IPS-NIHi7 (cell line): ENCODE measurements around the gene CFAP300.

Experiments used
- DNase-seq: peaks from one replicate; pipeline ENCODE4 v3.0.0; 2012; ENCODE audit warnings: mixed read lengths; ENCODE audit errors: extremely low spot score

The CFAP300 gene

DNA sequence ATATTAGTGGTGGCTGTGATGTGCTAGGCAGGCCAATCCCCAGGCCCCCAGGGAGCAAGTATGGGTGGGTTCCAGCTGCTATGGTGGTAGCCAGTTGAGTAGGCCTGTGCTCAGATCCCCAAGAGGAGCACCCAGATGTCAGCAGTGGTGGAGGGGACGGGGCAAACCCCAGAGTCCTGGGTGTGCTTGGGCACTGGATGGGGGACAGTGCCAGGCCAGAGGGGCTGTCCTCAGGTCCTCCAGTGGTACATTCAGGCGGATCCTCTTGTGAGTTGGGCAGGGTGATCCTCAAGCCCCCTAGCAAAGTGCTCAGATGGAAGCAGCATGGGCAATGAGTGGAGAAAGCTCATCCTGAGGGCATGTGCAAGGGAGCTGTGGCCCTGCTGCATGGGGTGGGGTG is 26.0 kb downstream of the CFAP300 start:
- no peak for DNase-seq

DNA sequence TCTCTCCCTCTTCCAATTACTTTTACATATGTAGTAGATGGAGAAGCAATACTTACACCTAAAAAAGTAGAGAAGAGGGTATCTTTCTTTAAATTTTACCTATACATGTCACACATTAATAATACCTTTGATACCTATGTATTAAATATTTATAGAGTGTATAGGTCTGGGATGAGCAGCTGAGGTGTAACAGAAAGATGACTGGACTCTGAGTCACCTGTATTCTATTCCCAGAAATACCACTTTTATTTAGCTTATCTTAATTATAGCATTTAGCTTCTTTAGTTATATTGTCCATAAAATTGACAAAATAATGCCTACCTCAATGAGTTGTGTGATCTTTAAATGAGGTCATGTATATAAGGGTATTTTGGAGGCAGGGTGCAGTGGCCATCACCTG is 32.4 kb downstream of the CFAP300 start:
- no peak for DNase-seq

DNA sequence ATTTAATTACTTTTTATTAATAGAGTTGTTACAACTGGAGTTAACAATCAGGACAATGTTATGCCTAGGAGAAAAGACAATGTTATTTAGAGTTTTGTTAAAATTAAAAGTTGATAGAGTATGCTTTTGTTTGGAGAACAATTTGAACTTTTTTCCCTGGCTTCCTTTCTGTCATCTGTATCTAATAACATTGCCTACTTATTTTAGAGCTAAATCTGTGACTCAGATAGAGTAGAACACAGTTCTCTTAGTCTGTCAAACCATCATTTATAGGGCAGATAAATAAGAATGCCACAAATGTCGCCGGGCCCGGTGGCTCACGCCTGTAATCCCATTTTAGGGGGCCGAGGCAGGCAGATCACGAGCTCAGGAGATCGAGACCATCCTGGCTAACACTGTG is 34.1 kb downstream of the CFAP300 start:
- no peak for DNase-seq

DNA sequence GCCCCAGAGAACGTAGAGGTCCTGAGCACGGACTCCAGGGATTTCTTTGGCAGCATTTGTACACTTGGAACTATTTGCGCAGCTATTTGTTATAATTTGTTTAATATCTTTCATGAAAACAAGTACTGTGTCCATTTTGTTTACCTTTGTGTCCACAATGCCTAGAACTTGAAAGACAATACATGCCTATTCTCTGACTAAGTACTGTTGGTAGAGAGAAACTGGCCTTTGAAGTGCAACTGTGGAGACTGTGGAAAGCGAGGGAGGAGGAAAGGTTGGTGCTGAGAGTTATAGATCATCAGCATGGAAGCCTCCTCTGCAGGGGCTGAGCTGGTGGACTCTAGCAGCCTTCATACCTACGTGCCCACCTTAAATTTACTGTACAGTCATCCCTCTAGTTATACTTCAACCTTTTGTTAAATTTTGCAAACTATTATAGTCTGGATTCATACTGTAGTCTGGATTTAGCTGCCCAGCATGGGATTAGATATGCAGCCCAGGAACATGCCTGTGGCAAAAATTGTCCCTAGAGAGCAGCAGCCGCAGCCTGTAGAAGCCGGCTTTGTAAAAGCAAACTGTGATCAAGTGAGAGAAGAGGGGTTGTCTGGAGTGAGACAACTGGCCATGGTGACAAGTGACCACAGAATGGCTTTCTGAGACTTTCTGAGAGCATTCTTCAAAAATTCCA is 38.8 kb downstream of the CFAP300 start:
- DNase-seq: no peak

DNA sequence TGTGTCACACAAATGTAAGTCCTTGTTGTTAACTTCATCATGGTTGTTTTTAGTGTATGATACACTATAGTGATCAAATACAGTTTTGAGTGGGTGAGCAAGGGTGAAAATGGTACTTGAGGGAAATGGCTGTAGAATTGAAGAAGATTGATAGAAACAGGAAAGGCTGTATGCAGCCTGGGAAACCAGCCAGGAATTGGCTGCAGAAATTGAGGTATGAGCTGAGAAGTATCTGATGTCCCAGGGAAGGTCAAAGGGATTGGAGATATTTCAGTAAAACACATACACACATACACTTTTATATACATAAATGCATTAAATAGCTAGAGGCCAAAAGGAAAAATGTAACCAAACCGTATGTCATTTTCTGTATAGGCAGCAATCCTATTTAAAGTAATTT is 49.9 kb downstream of the CFAP300 start:
- no peak for DNase-seq

DNA sequence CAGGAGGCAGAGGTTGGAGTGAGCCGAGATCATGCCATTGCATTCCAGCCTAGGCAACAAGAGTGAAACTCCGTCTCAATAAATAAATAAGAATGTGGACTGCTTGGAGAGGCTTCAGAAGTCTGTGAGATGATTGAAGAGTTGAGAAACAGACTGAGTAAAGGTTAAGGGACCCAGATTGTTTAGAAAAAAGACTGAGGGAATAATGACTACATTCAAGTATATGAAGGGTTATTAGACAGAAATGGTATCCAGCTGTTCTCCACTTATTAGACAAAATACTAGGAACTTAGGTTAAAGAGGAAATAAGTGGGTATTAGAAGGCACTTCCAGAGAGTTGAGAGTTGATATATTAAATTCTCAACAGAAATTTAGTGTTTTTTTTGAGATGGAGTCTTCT is 52.5 kb downstream of the CFAP300 start:
- DNase-seq: no peak

DNA sequence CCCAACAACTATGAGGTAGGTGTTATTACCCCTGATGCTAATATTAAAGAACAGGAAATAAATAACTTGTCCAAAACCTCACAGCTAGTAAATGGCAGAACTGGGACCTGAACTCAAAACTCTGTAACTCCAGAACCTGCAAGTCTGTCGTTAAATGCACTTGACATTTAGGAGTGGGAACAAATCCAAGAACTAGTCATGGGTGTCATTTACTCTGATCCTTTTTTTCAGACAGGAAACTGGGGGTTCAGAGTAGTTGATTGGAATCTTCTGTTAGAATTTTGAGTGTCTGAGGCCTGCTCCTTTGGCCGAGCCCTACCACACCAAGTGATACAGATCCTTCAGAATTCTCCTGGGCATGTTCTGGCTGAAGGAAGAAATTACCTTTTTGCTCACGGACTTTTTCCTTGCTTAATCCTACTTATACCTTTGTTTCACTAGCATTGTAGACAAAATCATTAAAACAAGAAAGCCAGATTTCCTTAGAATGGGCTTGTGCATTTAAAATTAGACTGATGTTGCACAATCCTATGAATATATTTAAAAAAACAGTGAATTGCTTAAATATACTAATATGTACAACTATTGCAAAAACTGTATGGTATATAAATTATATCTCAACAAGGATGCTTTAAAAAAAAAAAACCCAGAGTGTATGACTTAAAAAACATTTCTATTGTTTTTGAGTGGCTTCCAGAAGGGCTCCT is 61.6 kb downstream of the CFAP300 start:
- no peak for DNase-seq

DNA sequence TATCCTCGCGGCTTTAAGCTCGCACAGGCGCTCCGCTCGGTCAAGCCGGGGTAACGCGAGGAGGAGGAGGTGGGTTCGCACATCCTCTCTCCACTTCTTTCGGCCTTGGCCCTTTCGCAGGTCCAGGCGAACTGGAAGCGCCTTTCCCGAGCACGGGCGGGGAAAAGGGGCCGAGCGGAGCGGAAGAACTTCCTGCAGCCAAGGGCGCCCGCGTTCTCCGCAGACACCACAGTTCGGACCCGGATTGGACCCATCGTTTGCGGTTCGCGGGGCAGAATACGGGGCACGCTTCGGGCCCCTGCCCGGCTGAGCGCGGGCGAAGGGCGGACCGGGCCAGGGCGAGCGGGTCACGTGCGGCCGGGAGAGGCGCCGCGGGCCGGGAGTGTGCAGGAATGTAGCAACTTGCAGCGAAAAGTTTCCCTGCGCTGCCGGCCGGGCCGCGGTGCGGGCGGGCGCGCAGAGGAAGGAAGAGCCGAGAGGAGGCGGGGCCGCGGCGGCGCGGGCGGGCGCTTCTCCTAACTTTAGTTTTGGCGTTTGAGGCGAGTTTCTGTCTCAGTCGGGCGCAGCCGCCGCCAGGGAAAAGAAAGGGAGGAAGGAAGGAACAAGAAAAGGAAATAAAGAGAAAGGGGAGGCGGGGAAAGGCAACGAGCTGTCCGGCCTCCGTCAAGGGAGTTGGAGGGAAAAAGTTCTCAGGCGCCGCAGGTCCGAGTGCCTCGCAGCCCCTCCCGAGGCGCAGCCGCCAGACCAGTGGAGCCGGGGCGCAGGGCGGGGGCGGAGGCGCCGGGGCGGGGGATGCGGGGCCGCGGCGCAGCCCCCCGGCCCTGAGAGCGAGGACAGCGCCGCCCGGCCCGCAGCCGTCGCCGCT is 62.9 kb downstream of the CFAP300 start, which contains the start of gene YAP1:
Gene YAP1 (plus strand): TSS at position 552 of the 865 bp plus-strand sequence. CDS start 402 bp downstream, outside the sequence.
- peak; percentile 79 for DNase-seq

DNA sequence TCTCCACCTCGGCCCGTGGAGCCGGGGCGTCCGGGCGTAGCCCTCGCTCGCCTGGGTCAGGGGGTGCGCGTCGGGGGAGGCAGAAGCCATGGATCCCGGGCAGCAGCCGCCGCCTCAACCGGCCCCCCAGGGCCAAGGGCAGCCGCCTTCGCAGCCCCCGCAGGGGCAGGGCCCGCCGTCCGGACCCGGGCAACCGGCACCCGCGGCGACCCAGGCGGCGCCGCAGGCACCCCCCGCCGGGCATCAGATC is 63.4 kb downstream of the CFAP300 start:
- no peak for DNase-seq

DNA sequence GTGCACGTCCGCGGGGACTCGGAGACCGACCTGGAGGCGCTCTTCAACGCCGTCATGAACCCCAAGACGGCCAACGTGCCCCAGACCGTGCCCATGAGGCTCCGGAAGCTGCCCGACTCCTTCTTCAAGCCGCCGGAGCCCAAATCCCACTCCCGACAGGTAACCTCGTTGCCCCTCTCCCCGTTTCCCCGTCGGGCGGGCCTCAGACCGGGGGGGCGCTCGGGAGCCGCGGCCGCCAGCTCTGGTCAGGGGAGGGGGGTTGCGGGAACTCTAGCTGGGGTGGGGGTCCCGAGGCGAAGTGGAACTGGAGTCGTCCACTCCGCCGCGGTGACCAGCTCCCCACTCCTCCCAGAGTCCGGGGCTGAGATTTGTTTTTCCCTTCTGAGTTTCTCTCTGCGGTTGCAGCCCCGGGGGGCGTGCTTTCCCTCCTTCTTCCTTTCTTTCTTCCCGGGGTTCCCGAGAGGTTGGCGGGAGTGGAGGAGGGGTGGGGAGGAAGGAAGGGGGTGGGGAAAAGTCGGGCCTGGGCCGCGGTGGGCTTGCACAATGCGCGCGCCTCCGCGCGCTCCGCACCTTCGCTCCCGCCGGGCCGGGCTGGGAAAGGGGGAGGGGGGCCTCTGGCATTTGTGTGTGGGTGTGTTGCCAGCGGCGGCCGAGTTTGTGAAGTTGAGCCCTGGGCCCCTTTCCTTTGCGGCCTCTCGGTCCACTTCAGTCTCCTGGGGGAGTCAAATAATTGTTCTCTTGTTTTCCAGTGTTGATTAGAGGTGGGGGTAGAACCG is 64.0 kb downstream of the CFAP300 start:
- peak; percentile 87 for DNase-seq

DNA sequence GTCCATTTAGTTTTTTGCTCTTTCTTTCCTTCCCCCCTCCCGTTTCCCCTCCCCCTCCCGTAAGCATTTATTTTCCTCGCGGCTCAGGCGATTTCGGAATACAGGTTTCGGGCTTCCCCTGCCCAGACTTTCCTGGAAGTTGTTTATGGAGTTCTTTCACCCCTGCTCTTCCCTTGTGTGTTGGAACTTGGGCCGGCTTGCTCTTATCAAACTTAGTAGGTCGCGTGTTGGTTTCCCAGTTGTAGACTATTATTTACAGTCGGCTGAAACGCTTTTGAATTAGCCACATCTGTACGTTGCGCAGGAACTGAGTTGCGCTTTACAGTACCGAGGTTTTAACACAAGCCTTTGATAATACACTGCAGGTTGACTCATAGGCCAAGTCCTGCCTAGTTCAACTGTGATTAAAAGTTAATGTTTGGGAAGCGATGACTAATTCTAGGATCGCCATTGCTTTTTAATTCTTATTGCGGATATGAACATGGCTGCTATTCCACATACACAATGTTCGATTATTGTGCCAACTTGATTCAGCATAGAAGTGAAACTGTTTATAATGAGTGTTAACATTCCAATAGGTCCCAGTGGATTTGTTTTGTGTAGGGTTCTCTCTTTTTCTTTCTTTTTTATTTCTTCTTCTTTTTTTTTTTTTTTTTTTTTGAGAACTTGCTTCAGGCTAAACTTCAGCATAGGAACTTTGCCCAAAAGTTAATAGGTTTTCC is 64.7 kb downstream of the CFAP300 start:
- no peak for DNase-seq

DNA sequence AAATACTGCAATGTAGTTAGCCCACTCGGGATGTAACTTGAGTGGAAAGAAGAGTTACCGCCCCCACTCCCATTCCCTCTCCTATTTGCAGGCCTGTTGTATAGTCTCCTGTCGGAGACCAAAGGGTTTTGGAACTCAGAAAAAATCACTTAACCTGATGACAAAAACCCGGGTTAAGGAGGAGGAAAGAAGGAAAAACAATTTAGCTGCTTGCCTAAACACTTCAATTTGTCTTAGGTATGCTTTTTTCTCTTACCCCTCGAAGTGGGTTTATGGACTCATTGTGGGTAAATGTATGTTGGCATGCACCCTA is 65.2 kb downstream of the CFAP300 start:
- no peak for DNase-seq

DNA sequence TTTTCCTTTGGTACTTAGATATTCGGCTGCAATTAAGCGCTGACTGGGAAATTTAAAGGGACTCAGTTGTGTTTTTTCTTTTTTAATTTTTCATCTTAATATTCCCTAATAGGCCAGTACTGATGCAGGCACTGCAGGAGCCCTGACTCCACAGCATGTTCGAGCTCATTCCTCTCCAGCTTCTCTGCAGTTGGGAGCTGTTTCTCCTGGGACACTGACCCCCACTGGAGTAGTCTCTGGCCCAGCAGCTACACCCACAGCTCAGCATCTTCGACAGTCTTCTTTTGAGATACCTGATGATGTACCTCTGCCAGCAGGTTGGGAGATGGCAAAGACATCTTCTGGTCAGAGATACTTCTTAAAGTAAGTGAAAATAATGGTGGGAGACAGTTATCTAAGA is 66.8 kb downstream of the CFAP300 start:
- DNase-seq: no peak

DNA sequence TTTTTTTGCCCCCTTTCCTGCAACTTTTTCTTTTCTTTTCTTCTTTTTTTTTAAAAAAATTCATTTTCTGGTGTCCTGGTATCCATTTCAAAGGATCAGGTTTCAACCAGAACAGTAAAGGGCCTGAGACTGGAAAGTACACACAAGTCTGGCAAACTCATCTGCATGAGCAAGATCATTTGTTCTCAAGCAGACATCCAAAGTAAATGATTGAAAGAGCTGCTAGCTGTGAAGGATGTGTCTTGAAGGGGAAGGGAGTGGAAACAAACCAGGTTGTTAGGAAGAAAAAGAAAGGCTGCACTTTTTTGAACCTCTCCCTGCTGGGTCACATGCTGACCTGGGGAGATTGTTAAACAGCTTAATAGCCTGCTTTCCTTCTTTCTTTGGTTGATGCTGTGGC is 68.3 kb downstream of the CFAP300 start:
- DNase-seq: peak; percentile 43

DNA sequence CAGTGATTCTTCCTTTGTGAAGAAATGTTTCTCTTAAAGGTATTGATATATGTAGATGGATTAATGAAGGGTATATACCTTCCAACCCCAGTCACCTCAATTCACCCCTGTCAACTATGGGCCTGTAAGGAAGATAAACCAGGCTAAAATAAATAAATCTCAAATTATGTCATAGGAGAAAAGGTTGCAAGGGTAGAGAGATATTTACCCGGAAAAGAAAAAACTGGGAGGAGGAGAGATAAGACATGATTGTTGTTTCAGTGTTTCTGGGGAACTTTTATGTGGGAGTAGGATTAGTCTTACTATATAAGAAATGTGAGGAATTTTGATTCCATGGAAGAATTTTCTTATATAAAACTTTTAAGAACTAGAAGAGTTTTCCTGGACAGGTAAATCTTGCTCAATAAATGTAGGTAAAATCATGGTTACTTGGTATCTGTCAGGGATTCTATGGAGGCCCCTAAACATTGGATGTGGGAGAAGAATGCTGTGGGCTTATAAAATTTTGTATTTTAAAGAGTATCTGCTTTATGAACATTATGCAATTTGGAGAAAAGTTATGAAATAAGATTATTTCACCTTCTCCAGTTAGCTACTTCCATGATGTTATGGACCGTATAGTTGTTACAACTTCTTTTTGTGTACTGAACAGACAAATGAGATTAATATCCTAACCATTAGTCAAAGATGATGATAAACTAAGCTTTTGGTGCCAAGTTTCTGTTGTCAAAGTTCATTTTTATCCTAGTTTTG is 69.4 kb downstream of the CFAP300 start:
- no peak for DNase-seq

DNA sequence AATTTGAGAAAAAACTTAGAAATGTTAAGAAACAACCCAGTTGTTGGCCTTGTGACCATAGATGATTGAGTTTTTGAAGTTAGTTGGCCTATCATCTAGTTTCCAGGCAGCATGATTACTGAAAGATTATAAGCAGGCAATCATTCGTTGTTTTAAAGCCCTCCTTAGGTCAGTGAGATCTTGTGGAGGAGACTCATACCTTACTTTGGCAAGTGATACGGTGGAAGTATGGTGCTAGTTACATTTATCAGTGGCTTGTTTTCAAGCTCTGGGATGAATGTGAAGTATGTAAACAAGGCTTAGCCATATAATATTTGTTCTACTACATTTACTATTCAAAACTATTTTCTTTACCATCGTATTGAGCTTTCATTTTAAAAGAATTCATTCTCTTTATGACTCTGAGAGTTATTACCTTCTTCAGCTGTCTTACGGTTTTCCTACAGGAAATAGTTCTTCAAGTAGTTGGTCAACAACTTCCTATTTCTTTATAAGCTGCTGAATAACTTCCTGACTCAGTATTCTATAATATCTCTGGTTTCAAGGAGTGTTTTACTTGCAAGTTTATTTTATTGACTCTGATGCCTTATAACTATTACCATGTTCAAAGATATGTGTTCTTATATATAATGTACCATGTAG is 70.4 kb downstream of the CFAP300 start:
- DNase-seq: no peak

DNA sequence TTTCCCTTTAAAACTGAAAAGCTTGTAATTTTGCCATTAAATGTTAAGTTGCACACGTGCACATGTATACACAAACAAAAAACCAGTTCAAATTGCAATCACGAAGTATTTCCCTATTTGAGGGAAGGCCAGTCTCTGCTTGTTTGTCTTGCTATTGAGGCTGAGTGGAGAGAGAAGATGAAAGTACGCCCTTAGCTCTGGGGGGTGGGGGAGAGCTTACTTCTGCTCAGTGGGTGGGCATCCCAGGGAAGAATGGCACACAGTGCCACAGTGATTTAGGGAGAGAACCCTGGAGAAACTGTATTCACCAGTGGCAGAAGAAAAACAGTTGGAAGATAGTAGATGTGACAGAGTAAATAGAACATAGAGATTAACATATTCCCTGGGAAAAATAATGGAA is 71.7 kb downstream of the CFAP300 start:
- peak; percentile 19 for DNase-seq

DNA sequence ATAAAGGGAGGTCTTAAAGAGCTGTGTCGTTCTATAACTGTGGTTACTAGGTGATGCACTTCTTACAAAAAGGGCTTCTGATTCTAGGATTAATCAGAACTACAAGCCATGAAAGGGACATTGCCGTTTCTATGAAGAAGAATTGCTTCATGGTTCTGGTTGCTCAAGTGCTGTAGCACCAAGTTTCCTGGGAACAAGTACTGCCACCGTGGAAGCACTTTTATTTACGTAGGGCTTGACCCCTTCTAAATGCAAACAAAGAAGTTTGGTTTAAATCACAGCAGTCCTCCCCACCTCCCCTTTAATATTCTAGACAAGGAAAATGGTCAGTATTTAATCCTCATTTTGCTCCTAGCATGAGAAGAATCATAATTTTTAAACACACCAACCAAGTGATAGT is 72.8 kb downstream of the CFAP300 start:
- no peak for DNase-seq

DNA sequence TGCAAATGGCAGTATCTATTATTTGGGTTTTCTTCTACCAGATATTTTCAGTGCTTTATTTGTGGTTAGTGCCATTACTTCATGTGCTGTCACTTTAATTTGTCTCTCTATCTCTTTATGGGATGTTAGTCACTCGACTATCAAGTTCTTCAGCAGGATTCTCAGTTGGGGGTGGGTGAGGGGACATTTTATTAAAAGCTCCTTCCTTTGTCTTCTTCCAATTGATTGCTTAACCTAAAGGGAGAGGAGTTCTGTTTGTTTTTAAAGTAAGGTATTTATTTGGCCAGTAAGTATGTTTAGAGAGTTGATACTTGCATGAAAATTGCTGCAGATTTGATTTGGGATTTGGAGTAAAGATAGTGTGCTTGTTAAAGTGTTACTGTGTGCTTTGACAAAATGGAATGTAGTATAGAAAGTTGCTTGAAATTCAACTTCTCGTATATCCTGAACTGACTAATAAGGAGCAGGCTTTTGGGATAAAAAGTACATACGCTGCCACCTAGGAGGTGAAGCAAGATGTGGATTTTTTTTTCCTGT is 73.3 kb downstream of the CFAP300 start:
- no peak for DNase-seq

DNA sequence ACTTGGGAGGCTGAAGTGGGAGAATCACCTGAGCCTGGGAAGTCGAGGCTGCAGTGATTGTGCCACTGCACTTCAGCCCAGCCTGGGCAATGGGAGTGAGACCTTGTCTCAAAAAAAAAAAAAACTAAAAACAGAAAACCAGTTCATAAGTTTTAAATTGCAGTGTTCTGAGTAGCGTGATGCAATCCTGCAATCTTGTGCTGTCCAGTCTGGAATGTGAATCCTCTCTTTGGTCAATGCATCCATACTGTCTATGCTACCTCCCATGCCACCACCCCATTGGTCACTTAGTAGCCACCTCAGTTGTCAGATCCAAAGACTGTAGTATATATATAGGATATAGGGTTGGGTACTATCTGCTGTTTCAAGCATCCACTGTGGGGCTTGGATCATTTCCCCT is 74.1 kb downstream of the CFAP300 start:
- DNase-seq: no peak
